ENCODE measurements around the gene ELFN2. TPM values are rescaled to one million over a fixed set of nuclear protein-coding genes. Genes with fewer than 3 reads are reported as not detected.

ELFN2 gene
- polyA plus RNA-seq, 1 donor: 1.4 TPM

Other genes with a start within 250 kb of the ELFN2 start
- gene C1QTNF6, start 239.2 kb downstream of the ELFN2 start, polyA plus RNA-seq (ENCODE audit: insufficient read length): 14.8 TPM
- not detected for gene SSTR3, start 215.0 kb downstream of the ELFN2 start, polyA plus RNA-seq (ENCODE audit: insufficient read length)
- gene RAC2, start 183.2 kb downstream of the ELFN2 start, polyA plus RNA-seq (ENCODE audit: insufficient read length): 5.1 TPM
- gene CYTH4, start 145.0 kb downstream of the ELFN2 start, polyA plus RNA-seq (ENCODE audit: insufficient read length): 5.2 TPM
- 7.3 TPM for gene MFNG, start 58.9 kb upstream of the ELFN2 start, polyA plus RNA-seq (ENCODE audit: insufficient read length)
- gene CARD10, start 91.9 kb upstream of the ELFN2 start, polyA plus RNA-seq (ENCODE audit: insufficient read length): 10.8 TPM
- 35.3 TPM for gene CDC42EP1, start 133.0 kb upstream of the ELFN2 start, polyA plus RNA-seq (ENCODE audit: insufficient read length)
- 0.56 TPM for gene LGALS2, start 152.6 kb upstream of the ELFN2 start, polyA plus RNA-seq (ENCODE audit: insufficient read length)
- 44.8 TPM for gene GGA1, start 181.4 kb upstream of the ELFN2 start, polyA plus RNA-seq (ENCODE audit: insufficient read length)
- gene SH3BP1, start 212.2 kb upstream of the ELFN2 start, polyA plus RNA-seq (ENCODE audit: insufficient read length): 10.5 TPM
- 17.3 TPM for gene PDXP, start 231.2 kb upstream of the ELFN2 start, polyA plus RNA-seq (ENCODE audit: insufficient read length)
- gene LGALS1, start 248.2 kb upstream of the ELFN2 start, polyA plus RNA-seq (ENCODE audit: insufficient read length): 1,611 TPM

Measured in forelimb muscle (tissue), 1 donor.